Progenitor cell of endocrine pancreas (in vitro differentiated cells): ENCODE results near the gene ULBP1. TPM values are rescaled to one million over a fixed set of nuclear protein-coding genes. Genes with fewer than 3 reads are reported as not detected.

Experiments used
- total RNA-seq: library from RNA; stranded (reverse); gene quantifications from 2 replicates; pipeline ENCODE4 v1.2.1, GENCODE V29; 2021

Gene ULBP1
- total RNA-seq, 1 donor from 2014 or later = 0.60 TPM

Other genes starting within 250 kb of the ULBP1 start
- 40.5 and 41.8 TPM in 2 replicates for gene LATS1, start 245.8 kb upstream of the ULBP1 start, total RNA-seq
- gene NUP43, start 217.4 kb upstream of the ULBP1 start, total RNA-seq = 58.0 and 60.8 TPM in 2 replicates
- gene PCMT1, start 214.2 kb upstream of the ULBP1 start, total RNA-seq = 63.1 and 63.5 TPM in 2 replicates
- gene LRP11, start 99.6 kb upstream of the ULBP1 start, total RNA-seq = 45.0 and 63.3 TPM in 2 replicates
- gene RAET1E, start 65.8 kb upstream of the ULBP1 start, total RNA-seq = not detected in 2 replicates
- not detected in 2 replicates for gene RAET1G, start 40.8 kb upstream of the ULBP1 start, total RNA-seq
- not detected in 2 replicates for gene ULBP2, start 21.9 kb upstream of the ULBP1 start, total RNA-seq
- gene RAET1L, start 61.6 kb downstream of the ULBP1 start, total RNA-seq = not detected in 2 replicates
- 16.2 TPM in 2 replicates for gene ULBP3, start 105.2 kb downstream of the ULBP1 start, total RNA-seq
- 0.98 and 1.2 TPM in 2 replicates for gene PPP1R14C, start 179.1 kb downstream of the ULBP1 start, total RNA-seq